WTC11 (cell line): ENCODE measurements around the gene MARS1.

Experiments used
- CBFB ChIP-seq: sonication (generic); formaldehyde crosslinking; IDR thresholded peaks from 2 replicates; pipeline ENCODE4 v1.8.1; 2022; ENCODE audit warnings: mild to moderate bottlenecking, low read depth, missing genetic modification reagents
- FOXP1 ChIP-seq: sonication (generic); formaldehyde crosslinking; IDR thresholded peaks from 2 replicates; pipeline ENCODE4 v1.8.0; 2022; ENCODE audit warnings: missing genetic modification reagents, mild to moderate bottlenecking, moderate library complexity, borderline replicate concordance
- JUN ChIP-seq: sonication (generic); formaldehyde crosslinking; IDR thresholded peaks from 2 replicates; pipeline ENCODE4 v1.8.0; 2023; ENCODE audit warnings: mild to moderate bottlenecking, missing genetic modification reagents
- NFYB ChIP-seq: sonication (generic); formaldehyde crosslinking; conservative IDR thresholded peaks from 2 replicates; pipeline ENCODE4 v1.8.0; 2022; ENCODE audit warnings: low read depth, missing genetic modification reagents
- ZNF423 ChIP-seq: fragments of 250-450 bp; sonication (Bioruptor Pico); IDR thresholded peaks from 2 replicates; pipeline ENCODE4 v2.1.2; 2022; ENCODE audit warnings: mild to moderate bottlenecking, moderate library complexity
- TF ChIP-seq, protein P1 (sequence below): sonication (generic); formaldehyde crosslinking; conservative IDR thresholded peaks from 2 replicates; pipeline ENCODE4 v1.8.1; 2022; ENCODE audit warnings: mild to moderate bottlenecking, missing genetic modification reagents
- TF ChIP-seq, protein P2 (sequence below): sonication (generic); formaldehyde crosslinking; IDR thresholded peaks from 2 replicates; pipeline ENCODE4 v1.8.1; 2023; ENCODE audit warnings: mild to moderate bottlenecking, missing genetic modification reagents, moderate library complexity
- TF ChIP-seq, protein P3 (sequence below): sonication (generic); formaldehyde crosslinking; IDR thresholded peaks from 2 replicates; pipeline ENCODE4 v1.8.1; 2023; ENCODE audit warnings: mild to moderate bottlenecking, moderate library complexity, missing genetic modification reagents
- TF ChIP-seq, protein P4 (sequence below): sonication (generic); formaldehyde crosslinking; IDR thresholded peaks from 2 replicates; pipeline ENCODE4 v1.8.0; 2022; ENCODE audit warnings: mild to moderate bottlenecking, missing genetic modification reagents
- TF ChIP-seq, protein P5 (sequence below): fragments of 200-600 bp; IDR thresholded peaks from 2 replicates; pipeline ENCODE4 v1.8.0; 2022; ENCODE audit warnings: antibody characterized with exemption
- TF ChIP-seq, protein P6 (sequence below): sonication (generic); formaldehyde crosslinking; IDR thresholded peaks from 2 replicates; pipeline ENCODE4 v1.8.0; 2023; ENCODE audit warnings: missing genetic modification reagents, mild to moderate bottlenecking, borderline replicate concordance

DNA sequence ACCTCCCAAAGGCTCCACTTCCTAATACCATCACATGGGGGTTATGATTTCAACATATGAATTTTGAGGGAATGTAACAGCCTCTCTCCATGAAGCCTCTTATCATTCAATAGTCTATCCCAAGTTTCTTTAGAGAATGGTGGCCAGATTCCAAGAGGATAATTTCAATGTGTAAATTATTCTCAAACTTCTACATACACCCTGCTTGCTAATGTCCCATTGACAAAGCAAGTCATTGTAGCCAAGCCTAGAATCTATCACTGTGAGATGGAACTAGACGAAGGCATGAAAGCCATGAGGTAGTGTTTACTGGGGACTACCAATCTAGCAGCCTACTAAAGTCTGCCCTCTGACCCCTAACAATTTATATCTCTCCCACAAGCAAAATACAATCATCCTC is 49.5 kb upstream of the MARS1 start:
- TF ChIP-seq CBFB (CRISPR knock-in tag) (no peak), NFYB (no peak), JUN (CRISPR knock-in tag) (no peak), ZNF423 (CRISPR knock-in tag) (no peak), FOXP1 (CRISPR knock-in tag) (no peak)
- TF ChIP-seq, protein P1, sequence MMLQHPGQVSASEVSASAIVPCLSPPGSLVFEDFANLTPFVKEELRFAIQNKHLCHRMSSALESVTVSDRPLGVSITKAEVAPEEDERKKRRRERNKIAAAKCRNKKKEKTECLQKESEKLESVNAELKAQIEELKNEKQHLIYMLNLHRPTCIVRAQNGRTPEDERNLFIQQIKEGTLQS (CRISPR knock-in tag), result no peak
- TF ChIP-seq, protein P2, sequence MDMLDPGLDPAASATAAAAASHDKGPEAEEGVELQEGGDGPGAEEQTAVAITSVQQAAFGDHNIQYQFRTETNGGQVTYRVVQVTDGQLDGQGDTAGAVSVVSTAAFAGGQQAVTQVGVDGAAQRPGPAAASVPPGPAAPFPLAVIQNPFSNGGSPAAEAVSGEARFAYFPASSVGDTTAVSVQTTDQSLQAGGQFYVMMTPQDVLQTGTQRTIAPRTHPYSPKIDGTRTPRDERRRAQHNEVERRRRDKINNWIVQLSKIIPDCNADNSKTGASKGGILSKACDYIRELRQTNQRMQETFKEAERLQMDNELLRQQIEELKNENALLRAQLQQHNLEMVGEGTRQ (CRISPR knock-in tag), result no peak
- TF ChIP-seq, protein P3, sequence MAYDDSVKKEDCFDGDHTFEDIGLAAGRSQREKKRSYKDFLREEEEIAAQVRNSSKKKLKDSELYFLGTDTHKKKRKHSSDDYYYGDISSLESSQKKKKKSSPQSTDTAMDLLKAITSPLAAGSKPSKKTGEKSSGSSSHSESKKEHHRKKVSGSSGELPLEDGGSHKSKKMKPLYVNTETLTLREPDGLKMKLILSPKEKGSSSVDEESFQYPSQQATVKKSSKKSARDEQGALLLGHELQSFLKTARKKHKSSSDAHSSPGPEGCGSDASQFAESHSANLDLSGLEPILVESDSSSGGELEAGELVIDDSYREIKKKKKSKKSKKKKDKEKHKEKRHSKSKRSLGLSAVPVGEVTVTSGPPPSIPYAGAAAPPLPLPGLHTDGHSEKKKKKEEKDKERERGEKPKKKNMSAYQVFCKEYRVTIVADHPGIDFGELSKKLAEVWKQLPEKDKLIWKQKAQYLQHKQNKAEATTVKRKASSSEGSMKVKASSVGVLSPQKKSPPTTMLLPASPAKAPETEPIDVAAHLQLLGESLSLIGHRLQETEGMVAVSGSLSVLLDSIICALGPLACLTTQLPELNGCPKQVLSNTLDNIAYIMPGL (CRISPR knock-in tag), result no peak
- TF ChIP-seq, protein P4, sequence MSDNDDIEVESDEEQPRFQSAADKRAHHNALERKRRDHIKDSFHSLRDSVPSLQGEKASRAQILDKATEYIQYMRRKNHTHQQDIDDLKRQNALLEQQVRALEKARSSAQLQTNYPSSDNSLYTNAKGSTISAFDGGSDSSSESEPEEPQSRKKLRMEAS, result no peak
- TF ChIP-seq, protein P5, sequence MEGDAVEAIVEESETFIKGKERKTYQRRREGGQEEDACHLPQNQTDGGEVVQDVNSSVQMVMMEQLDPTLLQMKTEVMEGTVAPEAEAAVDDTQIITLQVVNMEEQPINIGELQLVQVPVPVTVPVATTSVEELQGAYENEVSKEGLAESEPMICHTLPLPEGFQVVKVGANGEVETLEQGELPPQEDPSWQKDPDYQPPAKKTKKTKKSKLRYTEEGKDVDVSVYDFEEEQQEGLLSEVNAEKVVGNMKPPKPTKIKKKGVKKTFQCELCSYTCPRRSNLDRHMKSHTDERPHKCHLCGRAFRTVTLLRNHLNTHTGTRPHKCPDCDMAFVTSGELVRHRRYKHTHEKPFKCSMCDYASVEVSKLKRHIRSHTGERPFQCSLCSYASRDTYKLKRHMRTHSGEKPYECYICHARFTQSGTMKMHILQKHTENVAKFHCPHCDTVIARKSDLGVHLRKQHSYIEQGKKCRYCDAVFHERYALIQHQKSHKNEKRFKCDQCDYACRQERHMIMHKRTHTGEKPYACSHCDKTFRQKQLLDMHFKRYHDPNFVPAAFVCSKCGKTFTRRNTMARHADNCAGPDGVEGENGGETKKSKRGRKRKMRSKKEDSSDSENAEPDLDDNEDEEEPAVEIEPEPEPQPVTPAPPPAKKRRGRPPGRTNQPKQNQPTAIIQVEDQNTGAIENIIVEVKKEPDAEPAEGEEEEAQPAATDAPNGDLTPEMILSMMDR, result no peak
- TF ChIP-seq, protein P6, sequence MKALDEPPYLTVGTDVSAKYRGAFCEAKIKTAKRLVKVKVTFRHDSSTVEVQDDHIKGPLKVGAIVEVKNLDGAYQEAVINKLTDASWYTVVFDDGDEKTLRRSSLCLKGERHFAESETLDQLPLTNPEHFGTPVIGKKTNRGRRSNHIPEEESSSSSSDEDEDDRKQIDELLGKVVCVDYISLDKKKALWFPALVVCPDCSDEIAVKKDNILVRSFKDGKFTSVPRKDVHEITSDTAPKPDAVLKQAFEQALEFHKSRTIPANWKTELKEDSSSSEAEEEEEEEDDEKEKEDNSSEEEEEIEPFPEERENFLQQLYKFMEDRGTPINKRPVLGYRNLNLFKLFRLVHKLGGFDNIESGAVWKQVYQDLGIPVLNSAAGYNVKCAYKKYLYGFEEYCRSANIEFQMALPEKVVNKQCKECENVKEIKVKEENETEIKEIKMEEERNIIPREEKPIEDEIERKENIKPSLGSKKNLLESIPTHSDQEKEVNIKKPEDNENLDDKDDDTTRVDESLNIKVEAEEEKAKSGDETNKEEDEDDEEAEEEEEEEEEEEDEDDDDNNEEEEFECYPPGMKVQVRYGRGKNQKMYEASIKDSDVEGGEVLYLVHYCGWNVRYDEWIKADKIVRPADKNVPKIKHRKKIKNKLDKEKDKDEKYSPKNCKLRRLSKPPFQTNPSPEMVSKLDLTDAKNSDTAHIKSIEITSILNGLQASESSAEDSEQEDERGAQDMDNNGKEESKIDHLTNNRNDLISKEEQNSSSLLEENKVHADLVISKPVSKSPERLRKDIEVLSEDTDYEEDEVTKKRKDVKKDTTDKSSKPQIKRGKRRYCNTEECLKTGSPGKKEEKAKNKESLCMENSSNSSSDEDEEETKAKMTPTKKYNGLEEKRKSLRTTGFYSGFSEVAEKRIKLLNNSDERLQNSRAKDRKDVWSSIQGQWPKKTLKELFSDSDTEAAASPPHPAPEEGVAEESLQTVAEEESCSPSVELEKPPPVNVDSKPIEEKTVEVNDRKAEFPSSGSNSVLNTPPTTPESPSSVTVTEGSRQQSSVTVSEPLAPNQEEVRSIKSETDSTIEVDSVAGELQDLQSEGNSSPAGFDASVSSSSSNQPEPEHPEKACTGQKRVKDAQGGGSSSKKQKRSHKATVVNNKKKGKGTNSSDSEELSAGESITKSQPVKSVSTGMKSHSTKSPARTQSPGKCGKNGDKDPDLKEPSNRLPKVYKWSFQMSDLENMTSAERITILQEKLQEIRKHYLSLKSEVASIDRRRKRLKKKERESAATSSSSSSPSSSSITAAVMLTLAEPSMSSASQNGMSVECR (CRISPR knock-in tag), result no peak
